CD4-positive, CD25-positive, alpha-beta regulatory T cell (primary cell): ENCODE measurements around the gene CD276. TPM values are rescaled to one million over a fixed set of nuclear protein-coding genes. Genes with fewer than 3 reads are reported as not detected.

Source experiments
- ATAC-seq, 2 donors: fragments of 150-1000 bp; cut with Tn5 transposase; one replicate each; pipeline ENCODE4 v1.10.0; 2021; ENCODE audit warnings: low read depth in 2 of 2, moderate number of reproducible peaks in 2 of 2, moderate library complexity in 1 of 2
- DNase-seq, 3 donors: peaks; one replicate each; pipeline versions ENCODE4 v3.0.0 to v3.0.0-alpha.2; 2012 to 2022; ENCODE audit warnings: mixed read lengths in 1 of 3
- H3K27ac ChIP-seq: one replicate; pipeline ENCODE4 v1.7.0; 2013; ENCODE audit warnings: mild to moderate bottlenecking, low read length; ENCODE audit not compliant: insufficient read depth, poor library complexity, severe bottlenecking
- H3K27me3 ChIP-seq: one replicate; pipeline ENCODE4 v1.7.0; 2013; ENCODE audit warnings: low read length; ENCODE audit not compliant: control insufficient read depth, insufficient read depth
- H3K36me3 ChIP-seq: one replicate; pipeline ENCODE4 v1.7.0; 2013; ENCODE audit warnings: mild to moderate bottlenecking, low read length, moderate library complexity; ENCODE audit not compliant: control insufficient read depth, insufficient read depth
- H3K4me1 ChIP-seq: 2 replicates; pipeline ENCODE4 v1.7.0; 2013; ENCODE audit warnings: mild to moderate bottlenecking, low read length; ENCODE audit not compliant: insufficient read depth, control insufficient read depth, poor library complexity, severe bottlenecking
- H3K4me3 ChIP-seq: one replicate; pipeline ENCODE4 v1.7.0; 2013; ENCODE audit warnings: low read depth, mild to moderate bottlenecking, low read length, moderate library complexity
- H3K9me3 ChIP-seq, 2 experiments: 1 replicate in 1 of 2; 2 replicates in 1 of 2; pipeline ENCODE4 v1.7.0; 2013; ENCODE audit warnings: low read length in 2 of 2, mild to moderate bottlenecking in 1 of 2, moderate library complexity in 1 of 2; ENCODE audit not compliant: control insufficient read depth in 2 of 2
- H3K27ac Mint-ChIP-seq, 3 donors: one replicate each; pipeline ENCODE4 v1.8.0; 2020 to 2022; ENCODE audit warnings: mild to moderate bottlenecking in 3 of 3, mixed read lengths in 3 of 3, moderate library complexity in 2 of 3
- H3K27me3 Mint-ChIP-seq: one replicate; pipeline ENCODE4 v1.8.0; 2022; ENCODE audit warnings: mild to moderate bottlenecking, mixed read lengths
- H3K36me3 Mint-ChIP-seq: one replicate; pipeline ENCODE4 v1.8.0; 2020; ENCODE audit warnings: mixed read lengths
- H3K4me1 Mint-ChIP-seq, 4 donors: one replicate each; pipeline ENCODE4 v1.8.0; 2020 to 2022; ENCODE audit warnings: mixed read lengths in 4 of 4, mild to moderate bottlenecking in 1 of 4
- H3K4me3 Mint-ChIP-seq, 4 donors: one replicate each; pipeline ENCODE4 v1.8.0; 2020 to 2022; ENCODE audit warnings: mild to moderate bottlenecking in 4 of 4, mixed read lengths in 4 of 4, moderate library complexity in 3 of 4
- H3K9me3 Mint-ChIP-seq, 7 donors: one replicate each; pipeline ENCODE4 v1.8.0; 2020 to 2022; ENCODE audit warnings: mixed read lengths in 7 of 7, mild to moderate bottlenecking in 3 of 7, moderate library complexity in 2 of 7
- polyA plus RNA-seq, 4 donors: library from polyadenylated mRNA; unstranded; fragments of 300-500 nt; fragmentation: Illumina TruSeq; gene quantifications; one replicate each; pipeline ENCODE4 v1.2.3, GENCODE V29; 2021
- total RNA-seq: library from RNA; stranded (reverse); gene quantifications from one replicate; pipeline ENCODE4 v1.2.3, GENCODE V29; 2022

The CD276 gene
- total and polyA plus RNA-seq, 5 donors from 2014 or later, result not detected

DNA sequence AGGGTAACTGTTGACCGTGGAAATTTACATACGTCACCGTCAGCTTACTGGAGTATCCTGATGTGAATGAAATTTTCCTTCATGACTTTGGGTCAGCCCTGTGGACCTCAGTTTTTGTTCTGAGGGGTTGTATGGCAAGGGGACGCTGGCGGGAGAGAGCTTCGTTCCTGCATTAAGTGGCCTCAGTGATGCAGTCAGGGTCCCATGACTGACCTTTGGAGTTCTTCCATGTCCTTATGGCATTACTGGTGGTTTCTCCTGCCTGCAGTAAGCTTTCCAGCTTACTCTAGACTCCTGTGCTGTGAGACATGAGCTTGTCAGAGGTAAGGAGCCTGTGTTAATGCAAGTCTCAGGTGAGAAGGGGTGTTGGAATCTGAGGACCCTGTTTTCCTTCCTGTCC is 1.8 kb downstream of the CD276 start:
- H3K27me3 ChIP-seq, result peaks cover 18% of the 10 kb centered on the region
- H3K27ac ChIP-seq, result no peak overlapping the region
- Mint-ChIP-seq H3K27ac (no peak overlapping the region), H3K9me3 (peaks cover 0 to 6% (median 0%) of the 10 kb centered on the region in 7 donors), H3K4me3 (peak overlapping the region in 1 of 4 donors; percentile 44), H3K4me1 (peaks cover 0 to 14% (median 3%) of the 10 kb centered on the region in 4 donors), H3K36me3 (no peaks in the 10 kb centered on the region), H3K27me3 (peaks cover 47% of the 10 kb centered on the region)
- no peak overlapping the region for H3K4me3 ChIP-seq
- H3K4me1 ChIP-seq, result peaks cover 15% of the 10 kb centered on the region
- H3K9me3 ChIP-seq, result no peaks in the 10 kb centered on the region
- no peak for DNase-seq
- no peak for ATAC-seq
- no peaks in the 10 kb centered on the region for H3K36me3 ChIP-seq

DNA sequence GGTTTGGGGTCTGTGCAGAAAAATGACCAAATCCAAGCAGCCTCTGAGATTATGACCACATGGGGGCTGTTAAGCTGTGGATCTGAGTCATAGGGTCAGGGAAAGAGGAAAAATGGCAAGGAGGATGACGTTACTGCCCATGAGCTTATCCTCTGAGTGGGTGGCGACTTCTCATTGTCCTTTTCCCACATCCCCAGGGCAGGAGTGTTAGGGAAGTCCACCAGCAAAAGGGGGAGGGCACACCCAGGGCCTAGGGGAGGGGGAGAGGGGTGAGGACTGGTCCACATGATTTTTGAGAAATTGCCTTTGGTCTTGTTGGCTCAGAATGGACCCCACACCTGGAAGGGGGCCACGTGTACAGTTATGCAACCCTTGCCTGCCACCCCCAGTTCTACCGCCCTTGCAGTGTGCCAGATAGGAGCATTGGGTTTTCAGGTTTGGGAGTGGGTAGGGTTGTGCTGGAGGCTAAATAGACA is 2.6 kb downstream of the CD276 start:
- peaks cover 18% of the 10 kb centered on the region for H3K27me3 ChIP-seq
- no peak for DNase-seq
- no peak overlapping the region for H3K4me3 Mint-ChIP-seq
- no peak overlapping the region for H3K4me3 ChIP-seq
- H3K4me1 ChIP-seq, result peaks cover 15% of the 10 kb centered on the region
- H3K4me1 Mint-ChIP-seq, result peaks cover 0 to 14% (median 3%) of the 10 kb centered on the region in 4 donors
- H3K9me3 ChIP-seq, result no peaks in the 10 kb centered on the region
- H3K36me3 Mint-ChIP-seq, result no peaks in the 10 kb centered on the region
- no peak overlapping the region for H3K27ac Mint-ChIP-seq
- no peak overlapping the region for H3K27ac ChIP-seq
- no peaks in the 10 kb centered on the region for H3K36me3 ChIP-seq
- ATAC-seq, result no peak
- H3K27me3 Mint-ChIP-seq, result peaks cover 41% of the 10 kb centered on the region
- peaks cover 0 to 6% (median 0%) of the 10 kb centered on the region in 7 donors for H3K9me3 Mint-ChIP-seq

DNA sequence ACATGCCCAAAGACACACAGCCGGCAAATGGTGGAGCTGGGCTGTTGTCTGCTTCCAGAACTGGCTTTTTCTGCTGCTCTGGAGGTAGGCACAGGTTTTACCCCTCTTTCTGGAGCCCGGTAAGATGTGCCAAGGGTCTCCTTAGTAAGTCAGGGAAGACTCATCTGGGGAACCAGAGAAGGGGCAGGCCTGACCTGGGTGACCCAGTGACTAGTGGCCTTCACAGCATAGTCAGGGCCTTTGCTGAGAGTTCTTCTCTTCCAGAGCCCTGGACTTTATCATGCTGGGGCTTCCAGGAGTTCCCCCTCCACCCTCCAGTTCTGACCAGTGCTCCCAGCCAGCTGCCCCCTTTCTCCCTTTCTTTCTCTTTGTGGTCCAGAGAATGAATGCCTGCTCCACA is 3.2 kb downstream of the CD276 start:
- Mint-ChIP-seq H3K4me3 (no peak overlapping the region), H3K36me3 (no peaks in the 10 kb centered on the region), H3K4me1 (peaks cover 0 to 14% (median under 1%) of the 10 kb centered on the region in 4 donors), H3K27ac (no peak overlapping the region), H3K9me3 (peaks cover 0 to 6% (median 0%) of the 10 kb centered on the region in 7 donors), H3K27me3 (peaks cover 36% of the 10 kb centered on the region)
- peaks cover 14% of the 10 kb centered on the region for H3K27me3 ChIP-seq
- DNase-seq, result no peak
- H3K4me3 ChIP-seq, result no peak overlapping the region
- H3K36me3 ChIP-seq, result no peaks in the 10 kb centered on the region
- no peaks in the 10 kb centered on the region for H3K9me3 ChIP-seq
- no peak for ATAC-seq
- H3K4me1 ChIP-seq, result peaks cover 15% of the 10 kb centered on the region
- no peak overlapping the region for H3K27ac ChIP-seq

DNA sequence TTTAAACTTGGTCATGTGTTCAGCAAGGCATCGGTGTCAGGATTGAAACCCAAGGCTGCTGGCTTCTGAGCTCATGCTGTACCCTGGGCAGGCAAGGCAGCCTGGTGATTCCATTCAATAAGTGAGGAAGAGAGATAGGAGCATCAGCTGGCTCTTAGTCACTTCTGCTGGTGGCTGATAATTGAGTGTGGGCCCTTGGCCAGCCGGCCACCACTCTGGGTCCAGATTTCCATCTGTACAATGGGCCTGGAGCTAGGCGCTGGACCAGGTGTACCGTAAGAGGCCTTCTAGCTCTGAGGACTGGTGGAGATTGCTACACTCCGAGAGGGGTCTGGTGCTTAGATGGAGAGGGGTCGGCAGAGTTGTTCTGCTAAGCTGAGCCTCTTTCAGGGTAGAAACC is 4.3 kb downstream of the CD276 start:
- DNase-seq, result no peak
- no peak overlapping the region for H3K27ac Mint-ChIP-seq
- Histone ChIP-seq H3K9me3 (no peaks in the 10 kb centered on the region), H3K36me3 (no peaks in the 10 kb centered on the region), H3K4me3 (no peak overlapping the region), H3K4me1 (peaks cover 15% of the 10 kb centered on the region), H3K27me3 (peaks cover 16% of the 10 kb centered on the region), H3K27ac (no peak overlapping the region)
- peaks cover 25% of the 10 kb centered on the region for H3K27me3 Mint-ChIP-seq
- ATAC-seq, result no peak
- peaks cover 0 to 11% (median 0%) of the 10 kb centered on the region in 4 donors for H3K4me1 Mint-ChIP-seq
- no peak overlapping the region for H3K4me3 Mint-ChIP-seq
- no peaks in the 10 kb centered on the region for H3K36me3 Mint-ChIP-seq
- peaks cover 0 to 6% (median 0%) of the 10 kb centered on the region in 7 donors for H3K9me3 Mint-ChIP-seq

DNA sequence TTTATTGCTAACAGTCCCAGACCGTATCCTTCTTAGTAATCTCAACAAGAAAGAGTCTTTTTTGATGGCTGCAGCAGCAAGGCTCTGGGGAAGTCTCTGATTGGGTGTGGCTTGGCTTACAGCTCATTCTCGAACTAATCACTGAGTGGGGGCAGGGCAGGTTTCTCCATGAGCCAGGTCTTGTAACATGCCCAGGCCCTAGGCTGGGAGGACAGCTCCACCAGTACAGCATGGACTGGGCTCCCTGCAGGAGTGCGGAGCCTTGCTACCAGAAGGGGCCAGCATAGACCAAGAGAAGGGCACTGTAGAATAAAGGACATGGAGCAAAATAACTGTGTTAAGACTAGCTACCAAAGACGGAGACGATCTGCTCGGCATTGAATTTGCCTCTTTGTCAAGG is 7.2 kb downstream of the CD276 start:
- Histone ChIP-seq H3K36me3 (no peaks in the 10 kb centered on the region), H3K27me3 (peaks cover 18% of the 10 kb centered on the region), H3K4me3 (no peak overlapping the region), H3K27ac (no peak overlapping the region), H3K9me3 (no peaks in the 10 kb centered on the region), H3K4me1 (peaks cover 4% of the 10 kb centered on the region)
- Mint-ChIP-seq H3K4me3 (no peak overlapping the region), H3K36me3 (no peaks in the 10 kb centered on the region), H3K9me3 (peaks cover 0 to 4% (median 0%) of the 10 kb centered on the region in 7 donors), H3K27ac (no peak overlapping the region), H3K27me3 (peaks cover 10% of the 10 kb centered on the region), H3K4me1 (peaks cover 0 to 7% (median under 1%) of the 10 kb centered on the region in 4 donors)
- no peak for DNase-seq
- no peak for ATAC-seq

DNA sequence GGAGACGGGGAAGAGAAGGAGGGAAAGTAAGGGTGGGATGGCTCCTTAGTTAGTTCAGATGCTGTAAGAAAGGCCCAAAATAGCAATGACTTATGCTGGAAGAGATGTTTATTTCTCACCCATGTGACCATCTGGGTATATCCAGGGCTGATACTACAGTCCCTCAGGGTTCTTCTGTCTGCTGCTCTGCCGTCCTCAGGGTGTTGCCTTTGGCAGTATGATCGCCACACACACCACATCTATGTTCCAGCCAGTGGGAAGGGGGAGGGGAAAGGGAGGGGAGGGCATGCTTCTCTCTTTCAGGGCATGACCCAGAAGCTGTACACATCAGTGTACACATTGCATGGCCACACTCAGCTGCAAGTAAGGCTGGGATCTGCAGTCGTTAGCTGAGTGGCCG is 10.2 kb downstream of the CD276 start:
- H3K27ac Mint-ChIP-seq, result no peak overlapping the region

DNA sequence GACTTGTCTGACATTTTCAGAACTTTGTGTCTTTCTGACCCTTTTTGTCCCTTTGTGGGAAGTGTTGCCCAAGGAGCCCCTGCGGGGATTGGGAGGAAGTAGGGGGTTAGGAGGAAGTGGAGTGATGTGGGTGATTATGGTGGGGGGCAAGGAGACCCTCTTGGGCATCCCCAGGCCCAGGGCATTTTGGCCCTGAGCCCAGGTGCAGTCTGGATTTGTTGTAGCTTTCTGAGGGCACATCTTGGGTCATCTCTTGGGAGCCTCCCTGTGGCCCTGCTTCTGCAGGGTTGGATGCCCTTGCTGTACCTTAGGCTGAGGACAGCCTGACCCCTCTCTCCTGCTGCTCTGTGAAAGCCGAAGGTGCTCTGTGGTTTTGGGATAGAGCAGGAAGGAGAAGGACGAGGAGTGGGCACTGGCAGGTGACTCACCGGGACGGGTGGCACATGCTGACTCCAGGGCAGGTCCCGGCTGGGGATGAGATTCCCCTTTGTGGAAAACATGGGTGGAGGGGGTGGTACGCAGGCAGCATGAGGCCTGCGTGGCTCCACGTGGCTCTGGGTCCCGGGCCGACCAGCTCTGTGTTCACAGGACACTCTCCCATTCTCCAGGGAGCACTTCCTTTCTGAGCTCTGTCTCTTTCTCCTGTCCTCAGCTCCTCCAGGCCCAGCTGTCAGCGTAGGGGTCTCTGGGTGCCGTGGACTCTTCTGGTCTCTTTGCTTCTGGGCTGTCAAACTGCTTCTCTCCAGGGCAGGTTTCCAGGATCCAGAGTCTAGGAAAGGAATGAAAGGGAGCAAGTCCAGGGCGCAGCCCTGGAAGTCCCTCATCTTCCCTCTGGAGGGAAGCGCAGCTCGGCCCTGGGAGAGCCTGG is 11.8 kb downstream of the CD276 start:
- Histone ChIP-seq H3K36me3 (no peaks in the 10 kb centered on the region), H3K4me3 (no peak overlapping the region), H3K9me3 (no peaks in the 10 kb centered on the region), H3K4me1 (peaks cover 15% of the 10 kb centered on the region), H3K27ac (no peak overlapping the region), H3K27me3 (peaks cover 12% of the 10 kb centered on the region)
- no peak overlapping the region for H3K27ac Mint-ChIP-seq
- no peak overlapping the region for H3K4me3 Mint-ChIP-seq
- H3K9me3 Mint-ChIP-seq, result peaks cover 0 to 2% (median 0%) of the 10 kb centered on the region in 7 donors
- DNase-seq, result no peak
- H3K36me3 Mint-ChIP-seq, result no peaks in the 10 kb centered on the region
- no peak for ATAC-seq
- H3K4me1 Mint-ChIP-seq, result peaks cover 0 to 27% (median 15%) of the 10 kb centered on the region in 4 donors
- peaks cover 11% of the 10 kb centered on the region for H3K27me3 Mint-ChIP-seq

More for the DNA sequence above, 10.2 kb downstream of the CD276 start:
- Histone ChIP-seq H3K4me3 (no peak overlapping the region), H3K27me3 (peaks cover 12% of the 10 kb centered on the region), H3K36me3 (no peaks in the 10 kb centered on the region), H3K4me1 (peaks cover 15% of the 10 kb centered on the region), H3K9me3 (no peaks in the 10 kb centered on the region), H3K27ac (no peak overlapping the region)
- no peak overlapping the region for H3K4me3 Mint-ChIP-seq
- peaks cover 0 to 2% (median 0%) of the 10 kb centered on the region in 7 donors for H3K9me3 Mint-ChIP-seq
- H3K27me3 Mint-ChIP-seq, result peaks cover 7% of the 10 kb centered on the region
- H3K36me3 Mint-ChIP-seq, result no peaks in the 10 kb centered on the region
- ATAC-seq, result no peak
- peaks cover 0 to 27% (median 12%) of the 10 kb centered on the region in 4 donors for H3K4me1 Mint-ChIP-seq
- no peak for DNase-seq
